ENCODE results near the gene MAP3K20.

DNA sequence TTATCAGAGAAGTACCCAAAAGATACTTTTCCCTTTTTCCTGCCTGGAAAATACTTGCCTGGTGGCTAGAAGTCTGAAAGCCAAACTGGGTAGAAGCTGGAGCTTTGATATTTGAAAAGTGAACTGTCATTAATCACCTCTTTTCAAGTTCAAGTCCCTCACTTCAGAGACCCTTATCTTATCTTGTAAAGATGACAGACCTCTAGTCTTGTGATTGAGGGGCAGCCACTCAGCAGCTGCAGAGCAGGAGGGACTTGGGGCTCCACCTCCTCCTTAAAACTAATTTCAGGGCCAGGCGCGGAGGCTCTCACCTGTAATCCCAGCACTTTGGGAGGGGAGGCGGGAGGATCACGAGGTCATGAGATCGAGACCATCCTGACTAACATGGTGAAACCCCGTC, 214.9 kb downstream of the MAP3K20 start:
- TF ChIP-seq, protein P1, sequence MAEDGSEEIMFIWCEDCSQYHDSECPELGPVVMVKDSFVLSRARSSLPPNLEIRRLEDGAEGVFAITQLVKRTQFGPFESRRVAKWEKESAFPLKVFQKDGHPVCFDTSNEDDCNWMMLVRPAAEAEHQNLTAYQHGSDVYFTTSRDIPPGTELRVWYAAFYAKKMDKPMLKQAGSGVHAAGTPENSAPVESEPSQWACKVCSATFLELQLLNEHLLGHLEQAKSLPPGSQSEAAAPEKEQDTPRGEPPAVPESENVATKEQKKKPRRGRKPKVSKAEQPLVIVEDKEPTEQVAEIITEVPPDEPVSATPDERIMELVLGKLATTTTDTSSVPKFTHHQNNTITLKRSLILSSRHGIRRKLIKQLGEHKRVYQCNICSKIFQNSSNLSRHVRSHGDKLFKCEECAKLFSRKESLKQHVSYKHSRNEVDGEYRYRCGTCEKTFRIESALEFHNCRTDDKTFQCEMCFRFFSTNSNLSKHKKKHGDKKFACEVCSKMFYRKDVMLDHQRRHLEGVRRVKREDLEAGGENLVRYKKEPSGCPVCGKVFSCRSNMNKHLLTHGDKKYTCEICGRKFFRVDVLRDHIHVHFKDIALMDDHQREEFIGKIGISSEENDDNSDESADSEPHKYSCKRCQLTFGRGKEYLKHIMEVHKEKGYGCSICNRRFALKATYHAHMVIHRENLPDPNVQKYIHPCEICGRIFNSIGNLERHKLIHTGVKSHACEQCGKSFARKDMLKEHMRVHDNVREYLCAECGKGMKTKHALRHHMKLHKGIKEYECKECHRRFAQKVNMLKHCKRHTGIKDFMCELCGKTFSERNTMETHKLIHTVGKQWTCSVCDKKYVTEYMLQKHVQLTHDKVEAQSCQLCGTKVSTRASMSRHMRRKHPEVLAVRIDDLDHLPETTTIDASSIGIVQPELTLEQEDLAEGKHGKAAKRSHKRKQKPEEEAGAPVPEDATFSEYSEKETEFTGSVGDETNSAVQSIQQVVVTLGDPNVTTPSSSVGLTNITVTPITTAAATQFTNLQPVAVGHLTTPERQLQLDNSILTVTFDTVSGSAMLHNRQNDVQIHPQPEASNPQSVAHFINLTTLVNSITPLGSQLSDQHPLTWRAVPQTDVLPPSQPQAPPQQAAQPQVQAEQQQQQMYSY (CRISPR knock-in tag; IDR thresholded peaks at IDR 0.05), result no peak
- TF ChIP-seq KDM1A (IDR thresholded peaks at IDR 0.05; ENCODE audit: borderline replicate concordance) (no peak), FOS (IDR thresholded peaks at IDR 0.05; ENCODE audit: borderline replicate concordance, extremely low read depth, insufficient read length) (no peak), ZBTB4 (CRISPR knock-in tag; IDR thresholded peaks at IDR 0.05) (no peak), HCFC1 (IDR thresholded peaks at IDR 0.05; ENCODE audit: low read length) (no peak), GABPA (IDR thresholded peaks at IDR 0.05; ENCODE audit: low read depth) (no peak)
